ENCODE results near the gene ABCC2.

The ABCC2 gene

GRCh38 chr10:99798920-99799319, 16.5 kb downstream of the ABCC2 start:
- CTCF ChIA-PET, result interaction anchor here (1.0 to 2.0 kb wide), 3 partner anchors 10 to 247 kb away, joined by 4 to 10 read pairs (median 4); no protein-coding TSS in a partner anchor
- no peak overlapping the region for H3K4me3 ChIP-seq (ENCODE audit: low read depth, low read length)
- no peak for TF ChIP-seq CTCF (IDR thresholded peaks at IDR 0.05; ENCODE audit: insufficient read depth, low read length, missing control alignments)
- no peak for DNase-seq (ENCODE audit: low read depth, low spot score)
- POLR2A ChIA-PET, result no interaction called here

- H3K4me3 ChIP-seq (ENCODE audit: low read depth, low read length), result no peak overlapping the region
- TF ChIP-seq CTCF (IDR thresholded peaks at IDR 0.05; ENCODE audit: insufficient read depth, low read length, missing control alignments), result no peak
- CTCF ChIA-PET, result interaction anchor here (0.9 to 2.0 kb wide), 3 partner anchors 11 to 47 kb away, joined by 3 to 10 read pairs (median 3); no protein-coding TSS in a partner anchor
- POLR2A ChIA-PET, result no interaction called here
- DNase-seq (ENCODE audit: low read depth, low spot score), result no peak
These were observed 17.2 kb downstream of the ABCC2 start for GRCh38 chr10:99799613-99800012.

GRCh38 chr10:99804471-99804870, 22.0 kb downstream of the ABCC2 start:
- CTCF ChIA-PET, result interaction anchor here (0.9 kb wide), 1 partner anchor 18 kb away, joined by 3 read pairs; no protein-coding TSS in a partner anchor
- TF ChIP-seq CTCF (IDR thresholded peaks at IDR 0.05; ENCODE audit: insufficient read depth, low read length, missing control alignments), result no peak
- no peak for DNase-seq (ENCODE audit: low read depth, low spot score)
- H3K4me3 ChIP-seq (ENCODE audit: low read depth, low read length), result no peak overlapping the region
- POLR2A ChIA-PET, result no interaction called here

- TF ChIP-seq CTCF (IDR thresholded peaks at IDR 0.05; ENCODE audit: insufficient read depth, low read length, missing control alignments), result no peak
- ChIA-PET CTCF (interaction anchor here (1.1 kb wide), 1 partner anchor 13 kb away, joined by 3 read pairs; no protein-coding TSS in a partner anchor), POLR2A (no interaction called here)
- DNase-seq (ENCODE audit: low read depth, low spot score), result no peak
- H3K4me3 ChIP-seq (ENCODE audit: low read depth, low read length), result no peak overlapping the region
These were observed 22.8 kb downstream of the ABCC2 start for GRCh38 chr10:99805190-99805589.

- no peak overlapping the region for H3K4me3 ChIP-seq (ENCODE audit: low read depth, low read length)
- POLR2A ChIA-PET, result no interaction called here
- CTCF ChIA-PET, result interaction anchor here (1.0 to 1.7 kb wide), 4 partner anchors 9 to 15 kb away, joined by 3 to 4 read pairs (median 3); no protein-coding TSS in a partner anchor
- no peak for TF ChIP-seq CTCF (IDR thresholded peaks at IDR 0.05; ENCODE audit: insufficient read depth, low read length, missing control alignments)
- DNase-seq (ENCODE audit: low read depth, low spot score), result no peak
These were observed 23.7 kb downstream of the ABCC2 start for GRCh38 chr10:99806091-99806490.

GRCh38 chr10:99807786-99808185, 25.3 kb downstream of the ABCC2 start:
- ChIA-PET CTCF (interaction anchor here (1.1 to 1.7 kb wide), 2 partner anchors 10 to 13 kb away, joined by 3 to 4 read pairs; no protein-coding TSS in a partner anchor), POLR2A (no interaction called here)
- no peak for TF ChIP-seq CTCF (IDR thresholded peaks at IDR 0.05; ENCODE audit: insufficient read depth, low read length, missing control alignments)
- no peak for DNase-seq (ENCODE audit: low read depth, low spot score)
- H3K4me3 ChIP-seq (ENCODE audit: low read depth, low read length), result no peak overlapping the region

All from AG04449 (cell line).